Bronchial epithelial cell (primary cell): ENCODE data around the gene GLIS1. TPM values are rescaled to one million over a fixed set of nuclear protein-coding genes. Genes with fewer than 3 reads are reported as not detected.

Experiments
- DNase-seq: peaks from one replicate; pipeline ENCODE4 v3.0.0-alpha.2; 2010; ENCODE audit warnings: low read depth
- FAIRE-seq: peaks from 2 replicates; lab custom pipeline; 2011; peaks lifted over from hg19 to GRCh38; lab: Jason Lieb, UNC
- H3K27me3 ChIP-seq: 2 replicates; pipeline ENCODE4 v1.5.1; 2011; ENCODE audit warnings: low read length; ENCODE audit not compliant: control insufficient read depth, insufficient read depth
- H3K36me3 ChIP-seq: 2 replicates; pipeline ENCODE4 v1.5.1; 2011; ENCODE audit warnings: low read length; ENCODE audit not compliant: control insufficient read depth, insufficient read depth
- H3K4me3 ChIP-seq: 2 replicates; pipeline ENCODE4 v1.5.1; 2011; ENCODE audit warnings: mild to moderate bottlenecking, low read depth, low read length, control low read depth
- CTCF ChIP-seq: IDR thresholded peaks from 2 replicates; pipeline ENCODE4 v1.5.1; 2011; ENCODE audit warnings: mild to moderate bottlenecking, moderate library complexity, low read length, control low read depth, inconsistent platforms; ENCODE audit not compliant: insufficient read depth, severe bottlenecking
- total RNA-seq: library from RNA; depleted of rRNA; stranded (reverse); fragments of >200 nt; gene quantifications from 2 replicates; pipeline ENCODE4 v1.2.1, GENCODE V29; 2014

The GLIS1 gene
- total RNA-seq, 1 donor from 2014 or later = under 0.01 TPM

GRCh38 chr1:53625766-53626520, 113.0 kb downstream of the GLIS1 start:
- DNase-seq = no peak
- no peak for FAIRE-seq
- Histone ChIP-seq H3K36me3 (no peaks in the 10 kb centered on the region), H3K27me3 (no peaks in the 10 kb centered on the region), H3K4me3 (no peak overlapping the region)
- TF ChIP-seq CTCF = no peak

GRCh38 chr1:53625049-53625448, 113.9 kb downstream of the GLIS1 start:
- no peak for FAIRE-seq
- no peak for DNase-seq
- no peaks in the 10 kb centered on the region for H3K36me3 ChIP-seq
- H3K4me3 ChIP-seq = no peak overlapping the region
- TF ChIP-seq CTCF = no peak
- no peaks in the 10 kb centered on the region for H3K27me3 ChIP-seq

GRCh38 chr1:53622531-53622930, 116.4 kb downstream of the GLIS1 start:
- FAIRE-seq = no peak
- Histone ChIP-seq H3K27me3 (no peaks in the 10 kb centered on the region), H3K4me3 (no peak overlapping the region), H3K36me3 (no peaks in the 10 kb centered on the region)
- DNase-seq = no peak
- TF ChIP-seq CTCF = no peak

GRCh38 chr1:53621144-53621543, 117.8 kb downstream of the GLIS1 start:
- H3K36me3 ChIP-seq = no peaks in the 10 kb centered on the region
- TF ChIP-seq CTCF = no peak
- H3K27me3 ChIP-seq = no peaks in the 10 kb centered on the region
- no peak overlapping the region for H3K4me3 ChIP-seq
- DNase-seq (no peak), FAIRE-seq (no peak)

GRCh38 chr1:53620061-53620855, 118.7 kb downstream of the GLIS1 start:
- TF ChIP-seq CTCF = no peak
- Histone ChIP-seq H3K4me3 (no peak overlapping the region), H3K27me3 (no peaks in the 10 kb centered on the region), H3K36me3 (no peaks in the 10 kb centered on the region)
- FAIRE-seq (peak; percentile 28), DNase-seq (no peak)
